Thyroid gland (tissue), 4 donors: ENCODE data around the gene APLP2.

Source experiments
- CTCF ChIP-seq, 6 experiments: fragments of 200-600 bp in 3 of 6; fragments of 450-650 bp in 3 of 6; sonication (generic) in 3 of 6; IDR thresholded peaks; one replicate each; pipeline ENCODE4 v1.5.1; 2016 to 2019; ENCODE audit warnings: antibody characterized with exemption in 6 of 6, mild to moderate bottlenecking in 2 of 6, inconsistent platforms in 1 of 6, moderate library complexity in 1 of 6
- POLR2A ChIP-seq, 2 donors: fragments of 450-650 bp; IDR thresholded peaks; one replicate each; pipeline ENCODE4 v1.6.1; 2017; ENCODE audit warnings: antibody characterized with exemption in 2 of 2, mild to moderate bottlenecking in 2 of 2, moderate library complexity in 1 of 2

GRCh38 chr11:130054966-130055365 is 14.7 kb upstream of the APLP2 start:
- no peak for TF ChIP-seq POLR2A (IDR thresholded peaks at IDR 0.05)
- TF ChIP-seq CTCF (IDR thresholded peaks at IDR 0.05), result no peak
